Testis (tissue), 3 donors: ENCODE results near the gene APBB1. TPM values are rescaled to one million over a fixed set of nuclear protein-coding genes. Genes with fewer than 3 reads are reported as not detected.

ENCODE experiments used
- DNase-seq: peaks from one replicate; pipeline ENCODE4 v3.0.0-alpha.2; 2019
- H3K27ac ChIP-seq, 2 donors: fragments of 200-600 bp; sonication (generic); one replicate each; pipeline ENCODE4 v1.5.1; 2019
- H3K27me3 ChIP-seq: fragments of 200-600 bp; sonication (generic); one replicate; pipeline ENCODE4 v1.5.1; 2019
- H3K36me3 ChIP-seq: fragments of 200-600 bp; sonication (generic); one replicate; pipeline ENCODE4 v1.5.1; 2017; ENCODE audit warnings: low read depth; ENCODE audit errors: missing control alignments
- H3K4me1 ChIP-seq: fragments of 200-600 bp; sonication (generic); one replicate; pipeline ENCODE4 v1.5.1; 2019
- H3K4me3 ChIP-seq, 2 donors: fragments of 200-600 bp; sonication (generic); one replicate each; pipeline ENCODE4 v1.5.1; 2017 to 2019
- H3K9me3 ChIP-seq: fragments of 200-600 bp; sonication (generic); one replicate; pipeline ENCODE4 v1.5.1; 2017
- POLR2A ChIP-seq: fragments of 450-650 bp; IDR thresholded peaks from one replicate; pipeline ENCODE4 v1.6.1; 2017; ENCODE audit warnings: antibody characterized with exemption, mild to moderate bottlenecking, moderate library complexity
- WGBS, 2 donors: methylation state at CpG; one replicate each; pipeline ENCODE4 v1.1.5; 2018; 5-methylcytosine and 5-hydroxymethylcytosine counted together
- intact Hi-C: fragments of 100-400 bp; cut with DNase I; formaldehyde crosslinking; loops from one replicate; pipeline ENCODE4 v1.15.1; 2023; ENCODE audit warnings: low total_unique reads
- polyA plus RNA-seq: library from polyadenylated mRNA; stranded (reverse); fragments of 350-450 nt; fragmentation: Illumina TruSeq; extraction: RNeasy Lipid Tissue Mini Kit (QIAGEN cat#74804); gene quantifications from one replicate; pipeline ENCODE4 v1.2.3, GENCODE V29; 2014; ENCODE audit warnings: low read depth, low replicate concordance; ENCODE audit not compliant: insufficient read depth
- total RNA-seq, 2 donors: library from RNA; depleted of rRNA; stranded (reverse); fragments of >200 nt; gene quantifications; one replicate each; pipeline ENCODE4 v1.2.3, GENCODE V29; 2016
- TF ChIP-seq, protein P1 (sequence below), 3 experiments: fragments of 450-650 bp in 2 of 3; fragments of 200-600 bp in 1 of 3; sonication (generic) in 1 of 3; IDR thresholded peaks; one replicate each; pipeline ENCODE4 v1.5.1; 2016 to 2019; ENCODE audit warnings: antibody characterized with exemption in 3 of 3, mild to moderate bottlenecking in 2 of 3, moderate library complexity in 1 of 3

Gene APBB1
- total and polyA plus RNA-seq, 3 donors from 2014 or later: 42.6 to 57.3 (median 43.7) TPM

GRCh38 chr11:6390718-6391469, 28.0 kb downstream of the APBB1 start:
- Histone ChIP-seq H3K27me3 (no peaks in the 10 kb centered on the region), H3K9me3 (no peaks in the 10 kb centered on the region), H3K27ac (peak overlapping the region; percentile 44 to 83), H3K4me3 (peak overlapping the region; percentile 69 to 75), H3K4me1 (peaks cover 11% of the 10 kb centered on the region), H3K36me3 (no peaks in the 10 kb centered on the region)
- WGBS, 2 donors: 43 to 49% methylated on average over 9 to 16 of the region's 19 CpGs
- DNase-seq: no peak
- intact Hi-C loops: no loop called here
- no peak for TF ChIP-seq POLR2A
- TF ChIP-seq, protein P1, sequence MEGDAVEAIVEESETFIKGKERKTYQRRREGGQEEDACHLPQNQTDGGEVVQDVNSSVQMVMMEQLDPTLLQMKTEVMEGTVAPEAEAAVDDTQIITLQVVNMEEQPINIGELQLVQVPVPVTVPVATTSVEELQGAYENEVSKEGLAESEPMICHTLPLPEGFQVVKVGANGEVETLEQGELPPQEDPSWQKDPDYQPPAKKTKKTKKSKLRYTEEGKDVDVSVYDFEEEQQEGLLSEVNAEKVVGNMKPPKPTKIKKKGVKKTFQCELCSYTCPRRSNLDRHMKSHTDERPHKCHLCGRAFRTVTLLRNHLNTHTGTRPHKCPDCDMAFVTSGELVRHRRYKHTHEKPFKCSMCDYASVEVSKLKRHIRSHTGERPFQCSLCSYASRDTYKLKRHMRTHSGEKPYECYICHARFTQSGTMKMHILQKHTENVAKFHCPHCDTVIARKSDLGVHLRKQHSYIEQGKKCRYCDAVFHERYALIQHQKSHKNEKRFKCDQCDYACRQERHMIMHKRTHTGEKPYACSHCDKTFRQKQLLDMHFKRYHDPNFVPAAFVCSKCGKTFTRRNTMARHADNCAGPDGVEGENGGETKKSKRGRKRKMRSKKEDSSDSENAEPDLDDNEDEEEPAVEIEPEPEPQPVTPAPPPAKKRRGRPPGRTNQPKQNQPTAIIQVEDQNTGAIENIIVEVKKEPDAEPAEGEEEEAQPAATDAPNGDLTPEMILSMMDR (IDR thresholded peaks at IDR 0.05): no peak

DNA sequence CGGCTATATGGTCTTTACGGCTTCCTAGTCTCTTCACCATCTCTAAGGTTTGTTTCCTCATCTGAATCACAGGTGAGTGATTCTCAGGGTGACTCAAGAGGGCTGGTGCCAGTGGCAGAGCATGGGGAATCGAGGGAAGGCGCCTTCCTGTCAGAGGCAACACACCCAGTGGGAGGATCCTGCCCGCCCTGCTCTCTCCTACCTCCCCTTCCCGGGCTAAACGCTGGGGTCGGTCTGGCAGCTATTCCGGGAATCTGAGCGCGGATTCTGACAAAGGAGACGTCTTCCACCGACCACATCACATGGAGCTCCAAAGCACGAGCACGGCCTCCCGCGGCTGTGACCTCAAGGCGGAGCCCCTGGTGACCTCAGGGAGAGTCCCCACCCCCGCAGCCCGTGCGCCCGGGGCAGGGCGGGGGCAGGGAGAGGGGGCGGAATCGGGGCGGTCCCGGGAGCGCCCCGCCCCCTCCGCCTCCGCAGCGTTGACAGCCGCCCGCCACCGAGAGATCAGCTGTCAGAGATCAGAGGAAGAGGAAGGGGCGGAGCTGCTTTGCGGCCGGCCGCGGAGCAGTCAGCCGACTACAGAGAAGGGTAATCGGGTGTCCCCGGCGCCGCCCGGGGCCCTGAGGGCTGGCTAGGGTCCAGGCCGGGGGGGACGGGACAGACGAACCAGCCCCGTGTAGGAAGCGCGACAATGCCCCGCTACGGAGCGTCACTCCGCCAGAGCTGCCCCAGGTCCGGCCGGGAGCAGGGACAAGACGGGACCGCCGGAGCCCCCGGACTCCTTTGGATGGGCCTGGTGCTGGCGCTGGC, 28.8 kb downstream of the APBB1 start, which contains the start of gene SMPD1:
SMPD1 (plus strand) TSS at position 570 of the 813 bp plus-strand sequence; CDS start at position 695, 125 bp downstream.
- Histone ChIP-seq H3K4me3 (peak within 1 kb of the TSS; percentile 69 to 75), H3K9me3 (no peaks in the 10 kb centered on the region), H3K27me3 (no peaks in the 10 kb centered on the region), H3K27ac (peak within 1 kb of the TSS; percentile 44 to 83), H3K4me1 (peaks cover 11% of the 10 kb centered on the region), H3K36me3 (no peaks in the 10 kb centered on the region)
- intact Hi-C loops: no loop called here
- DNase-seq: peak; percentile 93
- 2 to 3% methylated on average over 10 to 25 of the region's 63 CpGs for WGBS, 2 donors
- TF ChIP-seq, protein P1 (IDR thresholded peaks at IDR 0.05): no peak
- TF ChIP-seq POLR2A: no peak

DNA sequence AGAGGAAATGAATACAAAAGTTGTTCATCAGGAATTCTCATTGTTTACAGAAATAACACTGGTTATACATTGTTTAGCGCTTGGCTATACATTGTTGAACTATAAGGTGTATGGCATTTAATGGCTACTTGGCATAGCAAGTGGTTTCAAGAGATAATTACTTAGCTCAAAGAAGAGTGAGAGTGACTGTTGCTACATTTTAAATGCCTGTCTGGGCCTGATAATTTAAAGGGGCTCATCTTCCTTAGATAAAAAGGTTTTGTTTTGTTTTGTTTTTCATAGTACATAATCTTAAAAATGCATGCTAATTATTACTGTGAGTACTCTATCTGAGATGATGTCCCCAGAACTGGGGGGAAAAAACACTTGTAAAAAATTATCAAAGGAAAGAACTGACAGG, 30.1 kb downstream of the APBB1 start:
- WGBS, 2 donors: 81 to 98% methylated on average over 1 of the region's 1 CpG
- Histone ChIP-seq H3K36me3 (no peaks in the 10 kb centered on the region), H3K27ac (no peak overlapping the region), H3K9me3 (no peaks in the 10 kb centered on the region), H3K27me3 (no peaks in the 10 kb centered on the region), H3K4me1 (peaks cover 11% of the 10 kb centered on the region), H3K4me3 (no peak overlapping the region)
- intact Hi-C loops: no loop called here
- DNase-seq: no peak
- TF ChIP-seq POLR2A: no peak
- TF ChIP-seq, protein P1 (IDR thresholded peaks at IDR 0.05): no peak

DNA sequence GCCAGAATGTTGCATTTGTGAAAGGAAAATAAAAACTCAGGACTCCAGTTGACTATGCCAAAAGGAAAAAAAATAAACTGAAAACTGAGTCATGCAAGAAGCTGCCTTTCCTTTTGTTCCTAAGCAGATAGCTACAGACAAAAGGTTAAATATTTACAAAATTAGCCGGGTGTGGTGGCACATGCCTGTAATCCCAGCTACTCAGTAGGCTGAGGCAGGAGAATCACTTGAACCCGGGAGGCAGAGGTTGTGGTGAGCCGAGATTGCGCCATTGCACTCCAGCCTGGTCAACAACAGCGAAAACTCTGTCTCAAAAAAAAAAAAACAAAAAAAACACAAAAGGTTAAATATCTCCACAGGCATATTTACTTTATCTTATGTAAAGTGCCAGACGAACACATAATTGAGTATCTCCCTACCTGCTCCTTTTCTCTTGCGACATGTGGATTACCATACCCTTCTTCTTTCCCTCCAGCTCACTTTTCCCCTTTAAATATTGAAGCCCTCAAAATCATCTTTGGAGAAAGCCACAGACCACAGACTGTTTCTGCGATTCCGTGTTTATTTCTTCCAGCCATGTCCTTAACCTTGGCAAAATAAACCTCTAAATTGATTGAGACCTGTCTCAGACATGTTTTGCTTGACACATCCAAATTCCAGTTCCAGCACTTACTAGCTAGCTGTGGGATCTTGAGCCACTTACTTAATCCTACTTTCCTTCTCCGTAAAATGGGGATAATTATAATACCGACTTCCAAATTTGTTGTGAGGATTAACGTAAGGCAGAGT, 30.9 kb downstream of the APBB1 start:
- DNase-seq: no peak
- H3K4me3 ChIP-seq: no peak overlapping the region
- H3K27ac ChIP-seq: no peak overlapping the region
- H3K27me3 ChIP-seq: no peaks in the 10 kb centered on the region
- no peak for TF ChIP-seq POLR2A
- TF ChIP-seq, protein P1 (IDR thresholded peaks at IDR 0.05): no peak
- peaks cover 11% of the 10 kb centered on the region for H3K4me1 ChIP-seq
- intact Hi-C loops: no loop called here
- no peaks in the 10 kb centered on the region for H3K36me3 ChIP-seq
- 73 to 74% methylated on average over 12 of the region's 12 CpGs for WGBS, 2 donors
- H3K9me3 ChIP-seq: no peaks in the 10 kb centered on the region
